GDM1 (cell line): ENCODE results near the gene MECR.

Experiments
- DNase-seq: peaks from one replicate; lab custom pipeline; 2025; lab: John Stamatoyannopoulos, UW

The MECR gene

GRCh38 chr1:29230553-29231378 lies at the start of gene MECR:
MECR (minus strand) TSS chr1:29230934; CDS start chr1:29230906, 28 bp downstream.
- peak; percentile 87 for DNase-seq

- DNase-seq = no peak
These were observed 49.2 kb upstream of the MECR start for GRCh38 chr1:29279951-29280391.

GRCh38 chr1:29279406-29279805 lies 48.7 kb upstream of the MECR start:
- DNase-seq = no peak

- no peak for DNase-seq
These were observed 47.4 kb upstream of the MECR start for GRCh38 chr1:29278124-29278523.

GRCh38 chr1:29275435-29275834 lies 44.7 kb upstream of the MECR start:
- no peak for DNase-seq

- DNase-seq = no peak
These were observed 41.6 kb upstream of the MECR start for GRCh38 chr1:29272147-29272907.

- no peak for DNase-seq
These were observed 41.0 kb upstream of the MECR start for GRCh38 chr1:29271724-29272123.

- DNase-seq = no peak
These were observed 40.3 kb upstream of the MECR start for GRCh38 chr1:29270929-29271521.

GRCh38 chr1:29269382-29269781 lies 38.6 kb upstream of the MECR start:
- no peak for DNase-seq

GRCh38 chr1:29267321-29268070 lies 36.8 kb upstream of the MECR start:
- no peak for DNase-seq

GRCh38 chr1:29266912-29267311 lies 36.2 kb upstream of the MECR start:
- no peak for DNase-seq

- no peak for DNase-seq
These were observed 34.1 kb upstream of the MECR start for GRCh38 chr1:29264773-29265389.

- no peak for DNase-seq
These were observed 29.8 kb upstream of the MECR start for GRCh38 chr1:29260531-29260930.

- DNase-seq = no peak
These were observed 29.2 kb upstream of the MECR start for GRCh38 chr1:29259802-29260441.

- no peak for DNase-seq
These were observed 28.5 kb upstream of the MECR start for GRCh38 chr1:29258976-29259801.

- DNase-seq = no peak
These were observed 27.6 kb upstream of the MECR start for GRCh38 chr1:29258189-29258975.

- no peak for DNase-seq
These were observed 26.5 kb upstream of the MECR start for GRCh38 chr1:29256979-29257804.

GRCh38 chr1:29256394-29256793 lies 25.7 kb upstream of the MECR start:
- DNase-seq = no peak
